Esophagus squamous epithelium (tissue), 4 donors: ENCODE data around the gene COL4A2.
A peak's percentile ranks its signal among the peaks of the same experiment; 100 is the strongest.

Experiments
- POLR2A ChIP-seq, 4 donors: fragments of 450-650 bp; IDR thresholded peaks; one replicate each; pipeline ENCODE4 v1.6.1; 2017; ENCODE audit warnings: antibody characterized with exemption in 4 of 4, mild to moderate bottlenecking in 4 of 4, moderate library complexity in 3 of 4
- TF ChIP-seq, protein P1 (sequence below), 6 experiments: fragments of 450-650 bp in 4 of 6; fragments of 200-600 bp in 2 of 6; sonication (generic) in 2 of 6; IDR thresholded peaks; one replicate each; pipeline ENCODE4 v1.5.1; 2016 to 2019; ENCODE audit warnings: antibody characterized with exemption in 6 of 6, mild to moderate bottlenecking in 4 of 6, moderate library complexity in 4 of 6

DNA sequence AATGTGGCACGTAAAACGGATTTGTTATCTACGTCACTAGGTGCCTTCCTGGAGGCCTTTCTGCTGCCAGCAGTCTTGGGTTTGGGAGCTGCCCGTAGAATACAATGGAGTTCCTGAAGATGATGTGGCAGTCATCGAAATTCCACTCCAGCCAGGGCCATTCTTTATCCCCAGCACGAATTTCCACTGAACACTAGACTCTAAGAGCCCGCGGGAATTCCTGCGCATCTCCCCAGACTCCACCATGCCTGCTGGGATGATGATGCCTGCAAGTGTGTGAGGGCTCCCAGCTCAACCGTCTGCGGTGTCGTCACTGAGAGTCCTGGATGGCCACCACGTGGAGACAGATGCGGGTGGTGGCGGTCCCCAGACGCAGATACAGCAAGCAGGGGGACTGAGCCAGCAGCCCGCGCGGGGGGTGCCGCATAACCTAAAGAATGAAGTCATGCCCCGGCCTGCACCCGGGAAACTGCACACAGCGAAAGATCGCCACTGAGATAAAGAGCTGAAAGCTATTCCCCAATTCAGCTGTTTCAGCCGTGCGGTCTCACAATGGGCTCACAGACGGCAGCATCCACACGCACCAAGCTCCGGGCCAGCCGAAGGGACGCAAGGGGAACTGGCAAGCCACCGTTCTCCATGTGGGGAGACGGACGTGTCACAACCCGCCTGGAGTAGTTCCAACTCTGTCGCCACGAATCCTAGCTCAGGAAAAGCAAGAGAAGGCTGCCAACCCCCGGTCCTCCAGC is 41.2 kb upstream of the COL4A2 start:
- TF ChIP-seq, protein P1, sequence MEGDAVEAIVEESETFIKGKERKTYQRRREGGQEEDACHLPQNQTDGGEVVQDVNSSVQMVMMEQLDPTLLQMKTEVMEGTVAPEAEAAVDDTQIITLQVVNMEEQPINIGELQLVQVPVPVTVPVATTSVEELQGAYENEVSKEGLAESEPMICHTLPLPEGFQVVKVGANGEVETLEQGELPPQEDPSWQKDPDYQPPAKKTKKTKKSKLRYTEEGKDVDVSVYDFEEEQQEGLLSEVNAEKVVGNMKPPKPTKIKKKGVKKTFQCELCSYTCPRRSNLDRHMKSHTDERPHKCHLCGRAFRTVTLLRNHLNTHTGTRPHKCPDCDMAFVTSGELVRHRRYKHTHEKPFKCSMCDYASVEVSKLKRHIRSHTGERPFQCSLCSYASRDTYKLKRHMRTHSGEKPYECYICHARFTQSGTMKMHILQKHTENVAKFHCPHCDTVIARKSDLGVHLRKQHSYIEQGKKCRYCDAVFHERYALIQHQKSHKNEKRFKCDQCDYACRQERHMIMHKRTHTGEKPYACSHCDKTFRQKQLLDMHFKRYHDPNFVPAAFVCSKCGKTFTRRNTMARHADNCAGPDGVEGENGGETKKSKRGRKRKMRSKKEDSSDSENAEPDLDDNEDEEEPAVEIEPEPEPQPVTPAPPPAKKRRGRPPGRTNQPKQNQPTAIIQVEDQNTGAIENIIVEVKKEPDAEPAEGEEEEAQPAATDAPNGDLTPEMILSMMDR (IDR thresholded peaks at IDR 0.05), result peak in 1 of 6 experiments; percentile 10
- no peak for TF ChIP-seq POLR2A (IDR thresholded peaks at IDR 0.05)
